HL-60 (cell line): ENCODE results near the gene MMP2.

Experiments used
- DNase-seq, 2 experiments: peaks; one replicate each; pipeline ENCODE4 v3.0.0-alpha.2; 2010 to 2020; ENCODE audit warnings: low read depth in 1 of 2, low spot score in 1 of 2
- H3K27ac ChIP-seq: fragments of 250-450 bp; sonication (Bioruptor Pico); replicated peaks from 2 replicates; pipeline ENCODE4 v1.5.1; 2020; ENCODE audit warnings: mild to moderate bottlenecking, moderate library complexity
- H3K27me3 ChIP-seq: fragments of 250-450 bp; sonication (Bioruptor Pico); 2 replicates; pipeline ENCODE4 v1.5.1; 2021; ENCODE audit warnings: mild to moderate bottlenecking, moderate library complexity; ENCODE audit not compliant: insufficient read depth, poor library complexity, severe bottlenecking
- H3K4me3 ChIP-seq: replicated peaks from 2 replicates; pipeline ENCODE4 v1.5.1; 2011; ENCODE audit warnings: mild to moderate bottlenecking, control low read depth, low read length; ENCODE audit not compliant: insufficient read depth
- GABPA ChIP-seq: IDR thresholded peaks from 2 replicates; pipeline ENCODE4 v1.6.1; 2012; ENCODE audit warnings: low read depth
- POLR2AphosphoS5 ChIP-seq: IDR thresholded peaks from 2 replicates; pipeline ENCODE4 v1.6.1; 2012; ENCODE audit warnings: low read depth
- SPI1 ChIP-seq: IDR thresholded peaks from 2 replicates; pipeline ENCODE4 v1.6.1; 2012; ENCODE audit warnings: low read depth, mild to moderate bottlenecking, borderline replicate concordance
- TF ChIP-seq, protein P1 (sequence below): IDR thresholded peaks from one replicate; pipeline ENCODE4 v1.5.1; 2011; ENCODE audit warnings: low read length, control low read depth, inconsistent platforms; ENCODE audit not compliant: insufficient read depth
- TF ChIP-seq, protein P2 (sequence below): IDR thresholded peaks from 2 replicates; pipeline ENCODE4 v1.6.1; 2012; ENCODE audit warnings: low read depth; ENCODE audit not compliant: insufficient replicate concordance

MMP2 gene

DNA sequence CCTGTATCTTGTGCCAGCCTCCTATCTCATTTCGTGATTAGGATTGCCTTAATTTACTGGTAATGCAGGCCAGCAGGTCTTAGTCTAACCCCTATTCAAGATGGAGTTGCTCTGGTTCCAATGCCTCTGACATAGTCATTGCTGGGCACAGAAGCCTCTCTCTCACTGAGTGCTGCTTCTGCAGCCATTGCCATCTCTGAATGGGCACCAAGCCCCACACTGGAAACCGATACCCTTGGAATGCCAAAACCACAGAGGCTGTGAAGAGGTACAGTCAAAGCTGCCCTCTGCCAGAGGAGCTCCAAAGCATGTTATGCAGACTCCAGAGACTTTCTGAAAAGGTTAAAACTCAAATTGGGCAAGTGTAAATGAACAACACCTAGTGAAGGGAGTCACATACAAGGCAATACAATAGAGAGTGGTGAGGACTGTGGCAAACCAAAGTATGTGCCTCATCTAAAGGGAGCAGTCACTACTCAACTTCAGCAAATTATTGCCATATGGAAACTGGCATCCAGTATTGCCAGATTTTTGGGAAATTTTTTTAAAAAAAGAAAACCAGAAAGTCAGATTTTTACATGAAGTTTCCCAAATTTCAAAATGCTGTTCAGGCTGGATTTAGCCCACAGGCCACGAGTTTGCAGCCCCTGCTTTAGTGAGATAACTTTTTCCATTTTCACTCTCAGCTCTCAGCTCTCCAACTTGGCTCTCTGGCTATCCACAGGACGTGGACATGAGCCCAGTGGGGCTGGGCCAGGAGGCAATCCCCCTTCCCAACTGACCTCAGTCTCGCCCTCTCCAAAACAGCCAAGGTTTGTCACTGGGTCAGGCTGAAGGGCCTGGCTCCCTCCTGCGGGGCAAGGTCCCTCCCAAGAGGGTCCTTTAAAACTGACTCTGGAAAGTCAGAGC, 2.1 kb upstream of the MMP2 start:
- Histone ChIP-seq H3K4me3 (no peak overlapping the region), H3K27me3 (peaks cover 3% of the 10 kb centered on the region), H3K27ac (no peak overlapping the region)
- no peak for DNase-seq
- TF ChIP-seq POLR2AphosphoS5, result no peak
- TF ChIP-seq, protein P1, sequence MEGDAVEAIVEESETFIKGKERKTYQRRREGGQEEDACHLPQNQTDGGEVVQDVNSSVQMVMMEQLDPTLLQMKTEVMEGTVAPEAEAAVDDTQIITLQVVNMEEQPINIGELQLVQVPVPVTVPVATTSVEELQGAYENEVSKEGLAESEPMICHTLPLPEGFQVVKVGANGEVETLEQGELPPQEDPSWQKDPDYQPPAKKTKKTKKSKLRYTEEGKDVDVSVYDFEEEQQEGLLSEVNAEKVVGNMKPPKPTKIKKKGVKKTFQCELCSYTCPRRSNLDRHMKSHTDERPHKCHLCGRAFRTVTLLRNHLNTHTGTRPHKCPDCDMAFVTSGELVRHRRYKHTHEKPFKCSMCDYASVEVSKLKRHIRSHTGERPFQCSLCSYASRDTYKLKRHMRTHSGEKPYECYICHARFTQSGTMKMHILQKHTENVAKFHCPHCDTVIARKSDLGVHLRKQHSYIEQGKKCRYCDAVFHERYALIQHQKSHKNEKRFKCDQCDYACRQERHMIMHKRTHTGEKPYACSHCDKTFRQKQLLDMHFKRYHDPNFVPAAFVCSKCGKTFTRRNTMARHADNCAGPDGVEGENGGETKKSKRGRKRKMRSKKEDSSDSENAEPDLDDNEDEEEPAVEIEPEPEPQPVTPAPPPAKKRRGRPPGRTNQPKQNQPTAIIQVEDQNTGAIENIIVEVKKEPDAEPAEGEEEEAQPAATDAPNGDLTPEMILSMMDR, result no peak
- no peak for TF ChIP-seq GABPA
- TF ChIP-seq, protein P2, sequence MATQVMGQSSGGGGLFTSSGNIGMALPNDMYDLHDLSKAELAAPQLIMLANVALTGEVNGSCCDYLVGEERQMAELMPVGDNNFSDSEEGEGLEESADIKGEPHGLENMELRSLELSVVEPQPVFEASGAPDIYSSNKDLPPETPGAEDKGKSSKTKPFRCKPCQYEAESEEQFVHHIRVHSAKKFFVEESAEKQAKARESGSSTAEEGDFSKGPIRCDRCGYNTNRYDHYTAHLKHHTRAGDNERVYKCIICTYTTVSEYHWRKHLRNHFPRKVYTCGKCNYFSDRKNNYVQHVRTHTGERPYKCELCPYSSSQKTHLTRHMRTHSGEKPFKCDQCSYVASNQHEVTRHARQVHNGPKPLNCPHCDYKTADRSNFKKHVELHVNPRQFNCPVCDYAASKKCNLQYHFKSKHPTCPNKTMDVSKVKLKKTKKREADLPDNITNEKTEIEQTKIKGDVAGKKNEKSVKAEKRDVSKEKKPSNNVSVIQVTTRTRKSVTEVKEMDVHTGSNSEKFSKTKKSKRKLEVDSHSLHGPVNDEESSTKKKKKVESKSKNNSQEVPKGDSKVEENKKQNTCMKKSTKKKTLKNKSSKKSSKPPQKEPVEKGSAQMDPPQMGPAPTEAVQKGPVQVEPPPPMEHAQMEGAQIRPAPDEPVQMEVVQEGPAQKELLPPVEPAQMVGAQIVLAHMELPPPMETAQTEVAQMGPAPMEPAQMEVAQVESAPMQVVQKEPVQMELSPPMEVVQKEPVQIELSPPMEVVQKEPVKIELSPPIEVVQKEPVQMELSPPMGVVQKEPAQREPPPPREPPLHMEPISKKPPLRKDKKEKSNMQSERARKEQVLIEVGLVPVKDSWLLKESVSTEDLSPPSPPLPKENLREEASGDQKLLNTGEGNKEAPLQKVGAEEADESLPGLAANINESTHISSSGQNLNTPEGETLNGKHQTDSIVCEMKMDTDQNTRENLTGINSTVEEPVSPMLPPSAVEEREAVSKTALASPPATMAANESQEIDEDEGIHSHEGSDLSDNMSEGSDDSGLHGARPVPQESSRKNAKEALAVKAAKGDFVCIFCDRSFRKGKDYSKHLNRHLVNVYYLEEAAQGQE, result no peak
- no peak for TF ChIP-seq SPI1

DNA sequence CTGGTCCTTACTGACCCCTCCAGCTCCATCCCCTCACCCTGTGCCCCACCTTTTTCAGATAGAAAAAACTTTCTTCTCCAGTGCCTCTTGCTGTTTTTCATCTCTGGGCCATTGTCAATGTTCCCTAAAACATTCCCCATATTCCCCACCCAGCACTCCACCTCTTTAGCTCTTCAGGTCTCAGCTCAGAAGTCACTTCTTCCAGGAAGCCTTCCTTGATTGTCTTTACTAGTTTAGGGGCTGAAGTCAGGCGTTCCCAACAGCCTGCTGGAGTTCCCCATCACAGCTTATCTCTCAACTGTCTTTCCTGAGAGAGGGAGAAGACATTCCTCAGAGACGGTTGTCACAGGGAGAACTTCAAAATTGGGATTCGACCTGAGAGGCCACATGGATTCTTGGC, 1.3 kb upstream of the MMP2 start:
- Histone ChIP-seq H3K27me3 (peaks cover 3% of the 10 kb centered on the region), H3K27ac (no peak overlapping the region), H3K4me3 (no peak overlapping the region)
- TF ChIP-seq SPI1, result no peak
- TF ChIP-seq, protein P2, result no peak
- TF ChIP-seq GABPA, result no peak
- TF ChIP-seq, protein P1, result no peak
- no peak for TF ChIP-seq POLR2AphosphoS5
- DNase-seq, result no peak

DNA sequence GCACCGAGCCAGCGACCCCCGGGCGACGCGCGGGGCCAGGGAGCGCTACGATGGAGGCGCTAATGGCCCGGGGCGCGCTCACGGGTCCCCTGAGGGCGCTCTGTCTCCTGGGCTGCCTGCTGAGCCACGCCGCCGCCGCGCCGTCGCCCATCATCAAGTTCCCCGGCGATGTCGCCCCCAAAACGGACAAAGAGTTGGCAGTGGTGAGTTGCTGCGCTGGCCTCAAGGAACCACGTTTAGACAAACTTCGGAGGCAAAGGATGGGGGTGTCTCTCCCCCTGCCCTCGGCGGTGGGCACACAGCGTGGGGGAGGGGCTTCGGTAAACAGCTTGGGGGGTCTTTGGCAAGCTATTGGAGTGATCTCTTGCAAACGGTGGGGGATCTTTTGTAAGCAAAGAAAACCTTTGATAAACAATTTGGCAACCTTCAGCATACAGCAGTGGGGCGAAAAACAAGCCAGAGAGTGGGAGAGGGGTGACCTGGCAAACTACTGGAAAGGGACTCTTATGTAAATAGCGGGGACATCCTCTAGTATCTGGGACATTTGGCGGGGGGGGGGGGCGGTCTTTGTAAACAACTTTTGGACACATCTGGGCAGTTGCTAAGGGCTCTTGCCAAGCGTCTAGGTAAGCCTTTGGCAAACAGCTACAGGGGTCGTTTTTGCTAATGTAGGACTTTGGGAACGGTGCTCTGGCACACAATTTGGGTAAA, 587 bp downstream of the MMP2 start:
- peak overlapping the region; percentile 51 for H3K4me3 ChIP-seq
- H3K27me3 ChIP-seq, result peaks cover 3% of the 10 kb centered on the region
- no peak for TF ChIP-seq POLR2AphosphoS5
- TF ChIP-seq SPI1, result no peak
- TF ChIP-seq, protein P2, result no peak
- TF ChIP-seq GABPA, result no peak
- TF ChIP-seq, protein P1, result no peak
- no peak overlapping the region for H3K27ac ChIP-seq
- DNase-seq, result no peak
